ENCODE measurements around the gene TTC7B.

TTC7B gene

GRCh38 chr14:90641168-90641567 lies 175.1 kb downstream of the TTC7B start:
- no peak overlapping the region for H3K4me3 ChIP-seq (ENCODE audit: low read depth, low read length, poor library complexity, severe bottlenecking)
- no peak overlapping the region for H2AFZ ChIP-seq (ENCODE audit: low read length)

GRCh38 chr14:90639641-90640040 lies 176.6 kb downstream of the TTC7B start:
- Histone ChIP-seq H4K20me1 (ENCODE audit: insufficient read depth, low read length) (no peaks in the 10 kb centered on the region), H3K79me2 (ENCODE audit: insufficient read depth, low read length) (no peaks in the 10 kb centered on the region), H3K4me2 (ENCODE audit: low read length) (no peak overlapping the region), H3K9me3 (ENCODE audit: low read length) (no peaks in the 10 kb centered on the region), H3K27ac (ENCODE audit: low read depth, low read length, poor library complexity, severe bottlenecking) (no peak overlapping the region), H3K9ac (ENCODE audit: low read length) (no peak overlapping the region), H3K9me2 (ENCODE audit: low read depth, low read length) (no peaks in the 10 kb centered on the region; the same call in 1 of the 2 replicates), H3K4me3 (ENCODE audit: low read depth, low read length, poor library complexity, severe bottlenecking) (no peak overlapping the region), H2AFZ (ENCODE audit: low read length) (no peak overlapping the region), H3K27me3 (ENCODE audit: insufficient read depth, low read length) (no peaks in the 10 kb centered on the region), H3K4me1 (ENCODE audit: insufficient read depth, low read length, severe bottlenecking) (no peaks in the 10 kb centered on the region), H3F3A (ENCODE audit: insufficient read depth, low read length) (no peaks in the 10 kb centered on the region), H3K36me3 (ENCODE audit: insufficient read depth, low read length) (no peaks in the 10 kb centered on the region)
- no peak for TF ChIP-seq EZH2 (IDR thresholded peaks at IDR 0.05; ENCODE audit: borderline replicate concordance, low read length)
- TF ChIP-seq CTCF (IDR thresholded peaks at IDR 0.05; ENCODE audit: low read length): no peak

More at GRCh38 chr14:90641168-90641567, 175.1 kb downstream of the TTC7B start:
- H3K9me2 ChIP-seq (ENCODE audit: low read depth, low read length): no peaks in the 10 kb centered on the region; the same call in 1 of the 2 replicates
- no peak for TF ChIP-seq EZH2 (IDR thresholded peaks at IDR 0.05; ENCODE audit: borderline replicate concordance, low read length)
- TF ChIP-seq CTCF (IDR thresholded peaks at IDR 0.05; ENCODE audit: low read length): no peak
- H3K27ac ChIP-seq (ENCODE audit: low read depth, low read length, poor library complexity, severe bottlenecking): no peak overlapping the region
- no peaks in the 10 kb centered on the region for H4K20me1 ChIP-seq (ENCODE audit: insufficient read depth, low read length)
- H3F3A ChIP-seq (ENCODE audit: insufficient read depth, low read length): no peaks in the 10 kb centered on the region
- no peaks in the 10 kb centered on the region for H3K4me1 ChIP-seq (ENCODE audit: insufficient read depth, low read length, severe bottlenecking)
- no peak overlapping the region for H3K9ac ChIP-seq (ENCODE audit: low read length)
- H3K36me3 ChIP-seq (ENCODE audit: insufficient read depth, low read length): no peaks in the 10 kb centered on the region
- no peaks in the 10 kb centered on the region for H3K27me3 ChIP-seq (ENCODE audit: insufficient read depth, low read length)
- no peaks in the 10 kb centered on the region for H3K9me3 ChIP-seq (ENCODE audit: low read length)
- no peak overlapping the region for H3K4me2 ChIP-seq (ENCODE audit: low read length)
- H3K79me2 ChIP-seq (ENCODE audit: insufficient read depth, low read length): no peaks in the 10 kb centered on the region

GRCh38 chr14:90632871-90633270 lies 183.4 kb downstream of the TTC7B start:
- Histone ChIP-seq H3K4me2 (ENCODE audit: low read length) (no peak overlapping the region), H3F3A (ENCODE audit: insufficient read depth, low read length) (no peaks in the 10 kb centered on the region), H3K9me3 (ENCODE audit: low read length) (no peaks in the 10 kb centered on the region), H3K4me1 (ENCODE audit: insufficient read depth, low read length, severe bottlenecking) (no peaks in the 10 kb centered on the region), H3K9ac (ENCODE audit: low read length) (no peak overlapping the region), H2AFZ (ENCODE audit: low read length) (no peak overlapping the region), H3K36me3 (ENCODE audit: insufficient read depth, low read length) (no peaks in the 10 kb centered on the region), H3K79me2 (ENCODE audit: insufficient read depth, low read length) (no peaks in the 10 kb centered on the region), H3K9me2 (ENCODE audit: low read depth, low read length) (no peaks in the 10 kb centered on the region; the same call in 1 of the 2 replicates), H4K20me1 (ENCODE audit: insufficient read depth, low read length) (no peaks in the 10 kb centered on the region), H3K27me3 (ENCODE audit: insufficient read depth, low read length) (no peaks in the 10 kb centered on the region), H3K27ac (ENCODE audit: low read depth, low read length, poor library complexity, severe bottlenecking) (no peak overlapping the region), H3K4me3 (ENCODE audit: low read depth, low read length, poor library complexity, severe bottlenecking) (no peak overlapping the region)
- TF ChIP-seq CTCF (IDR thresholded peaks at IDR 0.05; ENCODE audit: low read length): no peak
- no peak for TF ChIP-seq EZH2 (IDR thresholded peaks at IDR 0.05; ENCODE audit: borderline replicate concordance, low read length)
